OCI-LY1 (cell line): ENCODE measurements around the gene STRBP.

ENCODE experiments used
- H2AFZ ChIP-seq: fragments of 200-600 bp; sonication (generic), shearing (Covaris generic); 2 replicates; pipeline ENCODE4 v1.6.0; 2014; ENCODE audit warnings: antibody characterized with exemption, mild to moderate bottlenecking, low read length
- H3F3A ChIP-seq: fragments of 200-600 bp; sonication (generic), shearing (Covaris generic); 2 replicates; pipeline ENCODE4 v1.6.0; 2014; ENCODE audit warnings: mild to moderate bottlenecking, antibody characterized with exemption, low read length, moderate library complexity; ENCODE audit not compliant: insufficient read depth
- H3K27ac ChIP-seq: fragments of 200-600 bp; sonication (generic); 2 replicates; pipeline ENCODE4 v1.5.1; 2014; ENCODE audit warnings: low read length, mixed run types, mild to moderate bottlenecking, low read depth; ENCODE audit not compliant: poor library complexity, severe bottlenecking
- H3K27me3 ChIP-seq: fragments of 200-600 bp; sonication (generic); 2 replicates; pipeline ENCODE4 v1.6.0; 2014; ENCODE audit warnings: antibody characterized with exemption, mild to moderate bottlenecking, low read length, moderate library complexity; ENCODE audit not compliant: insufficient read depth
- H3K36me3 ChIP-seq: fragments of 200-600 bp; sonication (generic); 2 replicates; pipeline ENCODE4 v1.6.1; 2014; ENCODE audit warnings: mild to moderate bottlenecking, antibody characterized with exemption, low read length, moderate library complexity, mixed read lengths; ENCODE audit not compliant: insufficient read depth
- H3K4me1 ChIP-seq: fragments of 200-600 bp; sonication (generic); 2 replicates; pipeline ENCODE4 v1.5.1; 2014; ENCODE audit warnings: mild to moderate bottlenecking, low read length, moderate library complexity; ENCODE audit not compliant: insufficient read depth, severe bottlenecking
- H3K4me2 ChIP-seq: fragments of 200-600 bp; sonication (generic), shearing (Covaris generic); 2 replicates; pipeline ENCODE4 v1.6.1; 2014; ENCODE audit warnings: low read length
- H3K4me3 ChIP-seq: fragments of 200-600 bp; sonication (generic); 2 replicates; pipeline ENCODE4 v1.5.1; 2014; ENCODE audit warnings: low read length, low read depth, mild to moderate bottlenecking, mixed read lengths; ENCODE audit not compliant: poor library complexity, severe bottlenecking
- H3K79me2 ChIP-seq: fragments of 200-600 bp; shearing (Covaris generic); 2 replicates; pipeline ENCODE4 v1.6.1; 2016; ENCODE audit warnings: mixed run types, low read length, mixed read lengths; ENCODE audit not compliant: insufficient read depth
- H3K9ac ChIP-seq: fragments of 200-600 bp; sonication (generic), shearing (Covaris generic); 2 replicates; pipeline ENCODE4 v1.6.1; 2014; ENCODE audit warnings: mild to moderate bottlenecking, low read length, mixed read lengths
- H3K9me2 ChIP-seq: fragments of 200-600 bp; sonication (generic), shearing (Covaris generic); 2 replicates; pipeline ENCODE4 v1.6.1; 2014; ENCODE audit warnings: low read depth, mild to moderate bottlenecking, low read length, mixed read lengths
- H3K9me3 ChIP-seq: fragments of 200-600 bp; shearing (Covaris generic); 2 replicates; pipeline ENCODE4 v1.6.1; 2014; ENCODE audit warnings: low read length, mixed read lengths
- H4K20me1 ChIP-seq: fragments of 200-600 bp; sonication (generic), shearing (Covaris generic); 2 replicates; pipeline ENCODE4 v1.6.0; 2016; ENCODE audit warnings: mild to moderate bottlenecking, low read length; ENCODE audit not compliant: insufficient read depth
- CTCF ChIP-seq: fragments of 200-600 bp; sonication (generic), shearing (Covaris generic); IDR thresholded peaks from 2 replicates; pipeline ENCODE4 v1.5.1; 2017; ENCODE audit warnings: mild to moderate bottlenecking, antibody characterized with exemption, low read length, moderate library complexity, mixed read lengths
- EZH2 ChIP-seq: fragments of 200-600 bp; sonication (generic), shearing (Covaris generic); IDR thresholded peaks from 2 replicates; pipeline ENCODE4 v1.8.0; 2017; ENCODE audit warnings: borderline replicate concordance, mixed run types, mild to moderate bottlenecking, antibody characterized with exemption, low read length, moderate library complexity, mixed read lengths

The STRBP gene

GRCh38 chr9:123127512-123128075 is 140.8 kb downstream of the STRBP start:
- Histone ChIP-seq H4K20me1 (no peaks in the 10 kb centered on the region), H3F3A (no peaks in the 10 kb centered on the region), H3K9me2 (no peaks in the 10 kb centered on the region), H3K36me3 (peaks cover 94% of the 10 kb centered on the region), H3K4me3 (no peak overlapping the region), H3K4me1 (peaks cover 3% of the 10 kb centered on the region), H3K9ac (no peak overlapping the region), H3K27ac (no peak overlapping the region), H3K27me3 (no peaks in the 10 kb centered on the region), H2AFZ (no peak overlapping the region), H3K79me2 (no peaks in the 10 kb centered on the region), H3K4me2 (no peak overlapping the region), H3K9me3 (no peaks in the 10 kb centered on the region)
- TF ChIP-seq EZH2 = no peak
- no peak for TF ChIP-seq CTCF

- no peaks in the 10 kb centered on the region for H3K9me2 ChIP-seq
- no peak overlapping the region for H3K4me2 ChIP-seq
- H3K36me3 ChIP-seq = peaks cover 80% of the 10 kb centered on the region; the same call in 1 of the 2 replicates
- no peak overlapping the region for H3K27ac ChIP-seq
- no peak overlapping the region for H2AFZ ChIP-seq
- no peaks in the 10 kb centered on the region for H4K20me1 ChIP-seq
- H3F3A ChIP-seq = no peaks in the 10 kb centered on the region
- H3K27me3 ChIP-seq = no peaks in the 10 kb centered on the region
- no peak overlapping the region for H3K4me3 ChIP-seq
- no peak for TF ChIP-seq EZH2
- TF ChIP-seq CTCF = no peak
- H3K4me1 ChIP-seq = peaks cover 7% of the 10 kb centered on the region
- no peaks in the 10 kb centered on the region for H3K9me3 ChIP-seq
- no peaks in the 10 kb centered on the region for H3K79me2 ChIP-seq
- H3K9ac ChIP-seq = no peak overlapping the region
These were observed 146.9 kb downstream of the STRBP start for GRCh38 chr9:123121457-123121856.

GRCh38 chr9:123120953-123121352 is 147.4 kb downstream of the STRBP start:
- Histone ChIP-seq H4K20me1 (no peaks in the 10 kb centered on the region), H3K4me2 (no peak overlapping the region), H3K36me3 (peaks cover 81% of the 10 kb centered on the region; the same call in 1 of the 2 replicates), H3K4me3 (no peak overlapping the region), H3K9ac (no peak overlapping the region), H2AFZ (no peak overlapping the region), H3K9me2 (no peaks in the 10 kb centered on the region), H3K4me1 (peaks cover 7% of the 10 kb centered on the region), H3F3A (no peaks in the 10 kb centered on the region), H3K27me3 (no peaks in the 10 kb centered on the region), H3K9me3 (no peaks in the 10 kb centered on the region), H3K79me2 (no peaks in the 10 kb centered on the region), H3K27ac (no peak overlapping the region)
- TF ChIP-seq CTCF (no peak), EZH2 (no peak)
